ENCODE data around the gene TAC3.

TAC3 gene

DNA sequence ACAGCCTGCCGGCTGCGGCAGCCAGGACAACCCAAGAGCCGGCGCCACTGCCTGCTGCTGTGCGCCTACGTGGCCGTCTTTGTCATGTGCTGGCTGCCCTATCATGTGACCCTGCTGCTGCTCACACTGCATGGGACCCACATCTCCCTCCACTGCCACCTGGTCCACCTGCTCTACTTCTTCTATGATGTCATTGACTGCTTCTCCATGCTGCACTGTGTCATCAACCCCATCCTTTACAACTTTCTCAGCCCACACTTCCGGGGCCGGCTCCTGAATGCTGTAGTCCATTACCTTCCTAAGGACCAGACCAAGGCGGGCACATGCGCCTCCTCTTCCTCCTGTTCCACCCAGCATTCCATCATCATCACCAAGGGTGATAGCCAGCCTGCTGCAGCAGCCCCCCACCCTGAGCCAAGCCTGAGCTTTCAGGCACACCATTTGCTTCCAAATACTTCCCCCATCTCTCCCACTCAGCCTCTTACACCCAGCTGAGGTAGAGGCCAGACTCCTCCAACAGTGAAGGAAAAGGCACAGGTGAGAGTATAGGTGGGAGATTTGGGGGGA, 20.3 kb downstream of the TAC3 start:
- no peak for TF ChIP-seq YY1 (IDR thresholded peaks at IDR 0.05; ENCODE audit: low read depth)

DNA sequence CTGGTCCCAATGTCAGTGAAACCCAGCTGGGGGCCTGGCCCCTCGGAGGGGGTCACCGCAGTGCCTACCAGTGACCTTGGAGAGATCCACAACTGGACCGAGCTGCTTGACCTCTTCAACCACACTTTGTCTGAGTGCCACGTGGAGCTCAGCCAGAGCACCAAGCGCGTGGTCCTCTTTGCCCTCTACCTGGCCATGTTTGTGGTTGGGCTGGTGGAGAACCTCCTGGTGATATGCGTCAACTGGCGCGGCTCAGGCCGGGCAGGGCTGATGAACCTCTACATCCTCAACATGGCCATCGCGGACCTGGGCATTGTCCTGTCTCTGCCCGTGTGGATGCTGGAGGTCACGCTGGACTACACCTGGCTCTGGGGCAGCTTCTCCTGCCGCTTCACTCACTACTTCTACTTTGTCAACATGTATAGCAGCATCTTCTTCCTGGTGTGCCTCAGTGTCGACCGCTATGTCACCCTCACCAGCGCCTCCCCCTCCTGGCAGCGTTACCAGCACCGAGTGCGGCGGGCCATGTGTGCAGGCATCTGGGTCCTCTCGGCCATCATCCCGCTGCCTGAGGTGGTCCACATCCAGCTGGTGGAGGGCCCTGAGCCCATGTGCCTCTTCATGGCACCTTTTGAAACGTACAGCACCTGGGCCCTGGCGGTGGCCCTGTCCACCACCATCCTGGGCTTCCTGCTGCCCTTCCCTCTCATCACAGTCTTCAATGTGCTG, 21.0 kb downstream of the TAC3 start:
- TF ChIP-seq TAF1 (IDR thresholded peaks at IDR 0.05; ENCODE audit: low read depth) (no peak), MAX (IDR thresholded peaks at IDR 0.05) (no peak), REST (IDR thresholded peaks at IDR 0.05; ENCODE audit: low read depth) (no peak), CEBPB (IDR thresholded peaks at IDR 0.05) (no peak), TEAD4 (IDR thresholded peaks at IDR 0.05) (no peak), ZBTB7A (IDR thresholded peaks at IDR 0.05; ENCODE audit: low read depth) (no peak), TCF12 (IDR thresholded peaks at IDR 0.05; ENCODE audit: low read depth) (no peak), EGR1 (IDR thresholded peaks at IDR 0.05) (no peak), RAD21 (IDR thresholded peaks at IDR 0.05; ENCODE audit: low read depth) (no peak), CREB1 (IDR thresholded peaks at IDR 0.05; ENCODE audit: low read depth) (no peak), USF1 (IDR thresholded peaks at IDR 0.05) (no peak), YY1 (IDR thresholded peaks at IDR 0.05; ENCODE audit: low read depth) (no peak), FOXM1 (IDR thresholded peaks at IDR 0.05; ENCODE audit: borderline replicate concordance, low read depth) (no peak), NFIC (IDR thresholded peaks at IDR 0.05) (no peak), EP300 (IDR thresholded peaks at IDR 0.05; ENCODE audit: borderline replicate concordance) (no peak)

GRCh38 chr12:56994231-56994746, 22.0 kb downstream of the TAC3 start:
- TF ChIP-seq MAX (IDR thresholded peaks at IDR 0.05) (no peak), REST (IDR thresholded peaks at IDR 0.05; ENCODE audit: low read depth) (no peak), TEAD4 (IDR thresholded peaks at IDR 0.05) (no peak), FOXM1 (IDR thresholded peaks at IDR 0.05; ENCODE audit: borderline replicate concordance, low read depth) (no peak), NFIC (IDR thresholded peaks at IDR 0.05) (no peak), TCF12 (IDR thresholded peaks at IDR 0.05; ENCODE audit: low read depth) (no peak), ZBTB7A (IDR thresholded peaks at IDR 0.05; ENCODE audit: low read depth) (no peak), USF1 (IDR thresholded peaks at IDR 0.05) (no peak), CREB1 (IDR thresholded peaks at IDR 0.05; ENCODE audit: low read depth) (no peak), TAF1 (IDR thresholded peaks at IDR 0.05; ENCODE audit: low read depth) (no peak)

GRCh38 chr12:56993346-56993745, 23.0 kb downstream of the TAC3 start:
- TF ChIP-seq NFIC (IDR thresholded peaks at IDR 0.05) = no peak
- TF ChIP-seq ZBTB7A (IDR thresholded peaks at IDR 0.05; ENCODE audit: low read depth) = no peak
- no peak for TF ChIP-seq EP300 (IDR thresholded peaks at IDR 0.05; ENCODE audit: borderline replicate concordance)
- no peak for TF ChIP-seq YY1 (IDR thresholded peaks at IDR 0.05; ENCODE audit: low read depth)

- TF ChIP-seq ZBTB7A (IDR thresholded peaks at IDR 0.05; ENCODE audit: low read depth) = no peak
- no peak for TF ChIP-seq YY1 (IDR thresholded peaks at IDR 0.05; ENCODE audit: low read depth)
- TF ChIP-seq EGR1 (IDR thresholded peaks at IDR 0.05) = no peak
- TF ChIP-seq TEAD4 (IDR thresholded peaks at IDR 0.05) = no peak
- TF ChIP-seq FOXM1 (IDR thresholded peaks at IDR 0.05; ENCODE audit: borderline replicate concordance, low read depth) = no peak
- no peak for TF ChIP-seq RAD21 (IDR thresholded peaks at IDR 0.05; ENCODE audit: low read depth)
- TF ChIP-seq TCF12 (IDR thresholded peaks at IDR 0.05; ENCODE audit: low read depth) = no peak
- TF ChIP-seq REST (IDR thresholded peaks at IDR 0.05; ENCODE audit: low read depth) = no peak
- no peak for TF ChIP-seq CREB1 (IDR thresholded peaks at IDR 0.05; ENCODE audit: low read depth)
- no peak for TF ChIP-seq NFIC (IDR thresholded peaks at IDR 0.05)
- TF ChIP-seq MAX (IDR thresholded peaks at IDR 0.05) = no peak
- no peak for TF ChIP-seq EP300 (IDR thresholded peaks at IDR 0.05; ENCODE audit: borderline replicate concordance)
- no peak for TF ChIP-seq USF1 (IDR thresholded peaks at IDR 0.05)
- TF ChIP-seq TAF1 (IDR thresholded peaks at IDR 0.05; ENCODE audit: low read depth) = no peak
- no peak for TF ChIP-seq CEBPB (IDR thresholded peaks at IDR 0.05)
These were observed 24.7 kb downstream of the TAC3 start for GRCh38 chr12:56991319-56992246.

All from Ishikawa (cell line).